ENCODE results near the gene GNAQ.

- TF ChIP-seq EZH2 (IDR thresholded peaks at IDR 0.05; ENCODE audit: low read length, unreplicated experiment): no peak
- TF ChIP-seq CTCF (conservative IDR thresholded peaks at IDR 0.05; ENCODE audit: low read depth, low read length): no peak
Measured at GRCh38 chr9:77893706-77894105, 137.9 kb downstream of the GNAQ start.
